Suprapubic skin (tissue), 4 donors: Measurements from ENCODE around the gene ANKRD44.

Experiments used
- EP300 ChIP-seq: sonication (generic); formaldehyde crosslinking; IDR thresholded peaks from one replicate; pipeline ENCODE4 v1.6.1; 2017; ENCODE audit warnings: antibody characterized with exemption
- POLR2A ChIP-seq, 2 donors: fragments of 450-650 bp; IDR thresholded peaks; one replicate each; pipeline ENCODE4 v1.6.1; 2017; ENCODE audit warnings: antibody characterized with exemption in 2 of 2, mild to moderate bottlenecking in 2 of 2, moderate library complexity in 2 of 2
- POLR2AphosphoS5 ChIP-seq, 3 donors: sonication (generic); formaldehyde crosslinking; IDR thresholded peaks; one replicate each; pipeline ENCODE4 v1.6.1; 2017; ENCODE audit warnings: antibody characterized with exemption in 3 of 3
- TF ChIP-seq, protein P1 (sequence below), 2 donors: fragments of 200-600 bp in 1 of 2; fragments of 450-650 bp in 1 of 2; sonication (generic) in 1 of 2; IDR thresholded peaks; one replicate each; pipeline ENCODE4 v1.5.1; 2016 to 2019; ENCODE audit warnings: antibody characterized with exemption in 2 of 2, mild to moderate bottlenecking in 1 of 2, moderate library complexity in 1 of 2

DNA sequence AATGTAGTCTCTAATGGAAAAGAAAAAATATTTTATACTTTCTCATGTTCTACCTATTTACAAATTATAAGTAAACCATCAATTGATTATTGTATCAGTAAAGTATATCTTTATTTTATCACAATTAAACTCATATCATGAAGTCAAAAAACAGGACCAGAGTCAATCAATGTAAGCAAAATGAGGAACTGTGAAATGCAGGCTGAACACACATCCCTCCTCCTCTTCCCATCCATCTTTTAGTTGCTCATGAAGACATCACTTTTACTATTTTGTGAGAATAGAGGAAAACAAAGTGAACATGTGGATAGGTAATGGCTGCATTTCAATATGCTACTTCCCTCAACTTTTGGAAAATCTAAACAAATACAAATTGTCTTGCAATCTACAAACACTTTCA, 195.3 kb downstream of the ANKRD44 start:
- no peak for TF ChIP-seq POLR2AphosphoS5 (IDR thresholded peaks at IDR 0.05)
- no peak for TF ChIP-seq POLR2A (IDR thresholded peaks at IDR 0.05)
- TF ChIP-seq, protein P1, sequence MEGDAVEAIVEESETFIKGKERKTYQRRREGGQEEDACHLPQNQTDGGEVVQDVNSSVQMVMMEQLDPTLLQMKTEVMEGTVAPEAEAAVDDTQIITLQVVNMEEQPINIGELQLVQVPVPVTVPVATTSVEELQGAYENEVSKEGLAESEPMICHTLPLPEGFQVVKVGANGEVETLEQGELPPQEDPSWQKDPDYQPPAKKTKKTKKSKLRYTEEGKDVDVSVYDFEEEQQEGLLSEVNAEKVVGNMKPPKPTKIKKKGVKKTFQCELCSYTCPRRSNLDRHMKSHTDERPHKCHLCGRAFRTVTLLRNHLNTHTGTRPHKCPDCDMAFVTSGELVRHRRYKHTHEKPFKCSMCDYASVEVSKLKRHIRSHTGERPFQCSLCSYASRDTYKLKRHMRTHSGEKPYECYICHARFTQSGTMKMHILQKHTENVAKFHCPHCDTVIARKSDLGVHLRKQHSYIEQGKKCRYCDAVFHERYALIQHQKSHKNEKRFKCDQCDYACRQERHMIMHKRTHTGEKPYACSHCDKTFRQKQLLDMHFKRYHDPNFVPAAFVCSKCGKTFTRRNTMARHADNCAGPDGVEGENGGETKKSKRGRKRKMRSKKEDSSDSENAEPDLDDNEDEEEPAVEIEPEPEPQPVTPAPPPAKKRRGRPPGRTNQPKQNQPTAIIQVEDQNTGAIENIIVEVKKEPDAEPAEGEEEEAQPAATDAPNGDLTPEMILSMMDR (IDR thresholded peaks at IDR 0.05): no peak
- no peak for TF ChIP-seq EP300
